ENCODE measurements around the gene CASP4. TPM values are rescaled to one million over a fixed set of nuclear protein-coding genes. Genes with fewer than 3 reads are reported as not detected.

CASP4 gene
- polyA plus RNA-seq, 1 donor from 2014 or later = not detected

- Histone ChIP-seq H3K4me3 (ENCODE audit: low read length) (no peak overlapping the region), H3K4me2 (ENCODE audit: low read length) (no peak overlapping the region), H3F3A (ENCODE audit: insufficient read depth, low read length, poor library complexity, severe bottlenecking) (no peaks in the 10 kb centered on the region), H3K9me3 (ENCODE audit: low read length) (no peaks in the 10 kb centered on the region), H3K27ac (ENCODE audit: low read length) (no peak overlapping the region), H3K27me3 (ENCODE audit: insufficient read depth, low read depth, low read length) (no peaks in the 10 kb centered on the region), H3K9me2 (ENCODE audit: insufficient read depth, low read length) (no peaks in the 10 kb centered on the region), H3K9ac (ENCODE audit: low read length) (no peak overlapping the region), H3K36me3 (ENCODE audit: insufficient read depth, low read length) (no peaks in the 10 kb centered on the region), H4K20me1 (ENCODE audit: insufficient read depth) (no peaks in the 10 kb centered on the region), H2AFZ (ENCODE audit: low read depth, low read length) (no peak overlapping the region), H3K79me2 (replicated peaks; ENCODE audit: insufficient read depth, low read length) (no peaks in the 10 kb centered on the region)
- TF ChIP-seq EP300 (conservative IDR thresholded peaks at IDR 0.05; ENCODE audit: poor library complexity, severe bottlenecking) = no peak
- TF ChIP-seq TAF1 (IDR thresholded peaks at IDR 0.05; ENCODE audit: low read depth) = no peak
- no peak for TF ChIP-seq REST (IDR thresholded peaks at IDR 0.05; ENCODE audit: borderline replicate concordance)
- TF ChIP-seq POLR2AphosphoS5 (IDR thresholded peaks at IDR 0.05) = no peak
- no peak for TF ChIP-seq CTCF (IDR thresholded peaks at IDR 0.05; ENCODE audit: poor library complexity, severe bottlenecking)
- no peak for TF ChIP-seq EZH2 (IDR thresholded peaks at IDR 0.05; ENCODE audit: borderline replicate concordance, insufficient read depth, low read length, poor library complexity, severe bottlenecking)
- TF ChIP-seq RAD21 (conservative IDR thresholded peaks at IDR 0.05) = no peak
These were observed 60.7 kb downstream of the CASP4 start for GRCh38 chr11:104907521-104908185.

- H3K27ac ChIP-seq (ENCODE audit: low read length) = no peak overlapping the region
- no peaks in the 10 kb centered on the region for H3K36me3 ChIP-seq (ENCODE audit: insufficient read depth, low read length)
- no peak overlapping the region for H3K4me2 ChIP-seq (ENCODE audit: low read length)
These were observed 63.1 kb downstream of the CASP4 start for GRCh38 chr11:104905271-104905670.

GRCh38 chr11:104899226-104899625 is 69.1 kb downstream of the CASP4 start:
- no peak overlapping the region for H3K9ac ChIP-seq (ENCODE audit: low read length)
- H3F3A ChIP-seq (ENCODE audit: insufficient read depth, low read length, poor library complexity, severe bottlenecking) = no peaks in the 10 kb centered on the region
- no peaks in the 10 kb centered on the region for H3K9me3 ChIP-seq (ENCODE audit: low read length)
- no peak overlapping the region for H3K4me2 ChIP-seq (ENCODE audit: low read length)
- no peaks in the 10 kb centered on the region for H3K79me2 ChIP-seq (replicated peaks; ENCODE audit: insufficient read depth, low read length)
- no peak overlapping the region for H3K4me3 ChIP-seq (ENCODE audit: low read length)
- no peak overlapping the region for H3K27ac ChIP-seq (ENCODE audit: low read length)
- no peak overlapping the region for H2AFZ ChIP-seq (ENCODE audit: low read depth, low read length)
- H3K27me3 ChIP-seq (ENCODE audit: insufficient read depth, low read depth, low read length) = no peaks in the 10 kb centered on the region
- H3K9me2 ChIP-seq (ENCODE audit: insufficient read depth, low read length) = no peaks in the 10 kb centered on the region
- TF ChIP-seq SMC3 (conservative IDR thresholded peaks at IDR 0.05; ENCODE audit: poor library complexity) = no peak
- no peak for TF ChIP-seq MXI1 (conservative IDR thresholded peaks at IDR 0.05; ENCODE audit: poor library complexity, severe bottlenecking)
- TF ChIP-seq EP300 (conservative IDR thresholded peaks at IDR 0.05; ENCODE audit: poor library complexity, severe bottlenecking) = no peak
- no peak for TF ChIP-seq EZH2 (IDR thresholded peaks at IDR 0.05; ENCODE audit: borderline replicate concordance, insufficient read depth, low read length, poor library complexity, severe bottlenecking)
- no peak for TF ChIP-seq RAD21 (conservative IDR thresholded peaks at IDR 0.05)
- no peak for TF ChIP-seq TAF1 (IDR thresholded peaks at IDR 0.05; ENCODE audit: low read depth)
- no peak for TF ChIP-seq REST (IDR thresholded peaks at IDR 0.05; ENCODE audit: borderline replicate concordance)
- TF ChIP-seq CTCF (IDR thresholded peaks at IDR 0.05; ENCODE audit: poor library complexity, severe bottlenecking) = no peak
- no peaks in the 10 kb centered on the region for H3K36me3 ChIP-seq (ENCODE audit: insufficient read depth, low read length)
- no peaks in the 10 kb centered on the region for H4K20me1 ChIP-seq (ENCODE audit: insufficient read depth)

More at GRCh38 chr11:104905271-104905670, 63.1 kb downstream of the CASP4 start:
- no peak overlapping the region for H3K9ac ChIP-seq (ENCODE audit: low read length)
- H2AFZ ChIP-seq (ENCODE audit: low read depth, low read length) = no peak overlapping the region
- H3K9me3 ChIP-seq (ENCODE audit: low read length) = no peaks in the 10 kb centered on the region
- TF ChIP-seq MXI1 (conservative IDR thresholded peaks at IDR 0.05; ENCODE audit: poor library complexity, severe bottlenecking) (no peak), RAD21 (conservative IDR thresholded peaks at IDR 0.05) (no peak), POLR2AphosphoS5 (IDR thresholded peaks at IDR 0.05) (no peak)
- H4K20me1 ChIP-seq (ENCODE audit: insufficient read depth) = no peaks in the 10 kb centered on the region
- no peaks in the 10 kb centered on the region for H3F3A ChIP-seq (ENCODE audit: insufficient read depth, low read length, poor library complexity, severe bottlenecking)
- H3K27me3 ChIP-seq (ENCODE audit: insufficient read depth, low read depth, low read length) = no peaks in the 10 kb centered on the region
- H3K4me3 ChIP-seq (ENCODE audit: low read length) = no peak overlapping the region
- no peaks in the 10 kb centered on the region for H3K79me2 ChIP-seq (replicated peaks; ENCODE audit: insufficient read depth, low read length)
- H3K9me2 ChIP-seq (ENCODE audit: insufficient read depth, low read length) = no peaks in the 10 kb centered on the region

Data from neural cell (in vitro differentiated cells).